Sigmoid colon (tissue), 7 donors: ENCODE results near the gene PCBP1. TPM values are rescaled to one million over a fixed set of nuclear protein-coding genes. Genes with fewer than 3 reads are reported as not detected.
"Not testable (repeated sequence)": the region's sequence is repeated elsewhere in the genome, so short reads cannot be mapped to it uniquely, and the experiment has no call there.

Experiments used
- DNase-seq: peaks from one replicate; pipeline ENCODE4 v3.0.0-alpha.2; 2019
- H3K27ac ChIP-seq, 4 donors: fragments of 200-600 bp; sonication (generic); one replicate each; pipeline ENCODE4 v1.5.1; 2016 to 2019; ENCODE audit warnings: mild to moderate bottlenecking in 1 of 4
- H3K27me3 ChIP-seq, 3 donors: fragments of 200-600 bp; sonication (generic); one replicate each; pipeline ENCODE4 v1.5.1; 2019; ENCODE audit warnings: mild to moderate bottlenecking in 1 of 3
- H3K36me3 ChIP-seq, 4 donors: fragments of 200-600 bp; sonication (generic); one replicate each; pipeline ENCODE4 v1.5.1; 2016 to 2019
- H3K4me1 ChIP-seq, 4 donors: fragments of 200-600 bp; sonication (generic); one replicate each; pipeline ENCODE4 v1.5.1; 2017 to 2019
- H3K4me3 ChIP-seq, 4 donors: fragments of 200-600 bp; sonication (generic); one replicate each; pipeline ENCODE4 v1.5.1; 2017 to 2019; ENCODE audit warnings: mild to moderate bottlenecking in 2 of 4, moderate library complexity in 1 of 4
- H3K9me3 ChIP-seq, 4 donors: fragments of 200-600 bp in 3 of 4; sonication (generic) in 3 of 4; one replicate each; pipeline versions ENCODE4 v1.5.1 to v1.6.1; 2013 to 2019
- EP300 ChIP-seq, 4 donors: sonication (generic); formaldehyde crosslinking; IDR thresholded peaks; one replicate each; pipeline ENCODE4 v1.6.1; 2017; ENCODE audit warnings: antibody characterized with exemption in 4 of 4
- POLR2A ChIP-seq, 2 donors: fragments of 450-650 bp; IDR thresholded peaks; one replicate each; pipeline ENCODE4 v1.6.1; 2016; ENCODE audit warnings: antibody characterized with exemption in 2 of 2, mild to moderate bottlenecking in 2 of 2, moderate library complexity in 2 of 2
- POLR2AphosphoS5 ChIP-seq, 4 donors: sonication (generic); formaldehyde crosslinking; IDR thresholded peaks; one replicate each; pipeline ENCODE4 v1.6.1; 2017; ENCODE audit warnings: antibody characterized with exemption in 4 of 4
- WGBS, 2 donors: extraction: QIAGEN DNeasy Blood & Tissue Kit; methylation state at CpG; one replicate each; pipeline ENCODE4 v1.1.7; 2013; 5-methylcytosine and 5-hydroxymethylcytosine counted together
- intact Hi-C: fragments of 100-400 bp; cut with DNase I; formaldehyde crosslinking; loops from one replicate; pipeline ENCODE4 v1.15.1; 2023
- polyA plus RNA-seq, 3 donors: library from polyadenylated mRNA; stranded (reverse); fragments of 200-250 nt; gene quantifications; one replicate each; pipeline ENCODE4 v1.2.3, GENCODE V29; 2013
- total RNA-seq, 4 donors: library from RNA; depleted of rRNA; stranded (reverse); fragments of >200 nt; gene quantifications; one replicate each; pipeline ENCODE4 v1.1.0, GENCODE V29; 2016
- TF ChIP-seq, protein P1 (sequence below), 4 experiments: fragments of 450-650 bp in 3 of 4; fragments of 200-600 bp in 1 of 4; IDR thresholded peaks; one replicate each; pipeline ENCODE4 v1.5.1; 2016 to 2019; ENCODE audit warnings: antibody characterized with exemption in 4 of 4, mild to moderate bottlenecking in 3 of 4, moderate library complexity in 2 of 4
- donor health status: healthy with polysubstance abuse.
- donor health status: Bipolar disorder and iron deficiency.
- donor health status: healthy.

PCBP1 gene
- total and polyA plus RNA-seq, 7 donors, result 178 to 311 (median 186) TPM

- H3K4me1 ChIP-seq, result peaks cover 0 to 4% (median 0%) of the 10 kb centered on the region in 4 donors
- H3K9me3 ChIP-seq, result no peaks in the 10 kb centered on the region
- WGBS, 2 donors, result 95 to 97% methylated on average over 6 of the region's 6 CpGs
- H3K27me3 ChIP-seq, result no peaks in the 10 kb centered on the region
- intact Hi-C loops, result no loop called here
- H3K4me3 ChIP-seq, result no peak overlapping the region
- H3K36me3 ChIP-seq, result no peaks in the 10 kb centered on the region
- peak; percentile 10 for DNase-seq
- no peak overlapping the region for H3K27ac ChIP-seq
- TF ChIP-seq, protein P1, sequence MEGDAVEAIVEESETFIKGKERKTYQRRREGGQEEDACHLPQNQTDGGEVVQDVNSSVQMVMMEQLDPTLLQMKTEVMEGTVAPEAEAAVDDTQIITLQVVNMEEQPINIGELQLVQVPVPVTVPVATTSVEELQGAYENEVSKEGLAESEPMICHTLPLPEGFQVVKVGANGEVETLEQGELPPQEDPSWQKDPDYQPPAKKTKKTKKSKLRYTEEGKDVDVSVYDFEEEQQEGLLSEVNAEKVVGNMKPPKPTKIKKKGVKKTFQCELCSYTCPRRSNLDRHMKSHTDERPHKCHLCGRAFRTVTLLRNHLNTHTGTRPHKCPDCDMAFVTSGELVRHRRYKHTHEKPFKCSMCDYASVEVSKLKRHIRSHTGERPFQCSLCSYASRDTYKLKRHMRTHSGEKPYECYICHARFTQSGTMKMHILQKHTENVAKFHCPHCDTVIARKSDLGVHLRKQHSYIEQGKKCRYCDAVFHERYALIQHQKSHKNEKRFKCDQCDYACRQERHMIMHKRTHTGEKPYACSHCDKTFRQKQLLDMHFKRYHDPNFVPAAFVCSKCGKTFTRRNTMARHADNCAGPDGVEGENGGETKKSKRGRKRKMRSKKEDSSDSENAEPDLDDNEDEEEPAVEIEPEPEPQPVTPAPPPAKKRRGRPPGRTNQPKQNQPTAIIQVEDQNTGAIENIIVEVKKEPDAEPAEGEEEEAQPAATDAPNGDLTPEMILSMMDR (IDR thresholded peaks at IDR 0.05), result no peak
- TF ChIP-seq POLR2A (IDR thresholded peaks at IDR 0.05), result no peak
- no peak for TF ChIP-seq EP300 (IDR thresholded peaks at IDR 0.05)
- TF ChIP-seq POLR2AphosphoS5 (IDR thresholded peaks at IDR 0.05), result no peak
Observed at GRCh38 chr2:70101174-70101573, 13.9 kb downstream of the PCBP1 start.

DNA sequence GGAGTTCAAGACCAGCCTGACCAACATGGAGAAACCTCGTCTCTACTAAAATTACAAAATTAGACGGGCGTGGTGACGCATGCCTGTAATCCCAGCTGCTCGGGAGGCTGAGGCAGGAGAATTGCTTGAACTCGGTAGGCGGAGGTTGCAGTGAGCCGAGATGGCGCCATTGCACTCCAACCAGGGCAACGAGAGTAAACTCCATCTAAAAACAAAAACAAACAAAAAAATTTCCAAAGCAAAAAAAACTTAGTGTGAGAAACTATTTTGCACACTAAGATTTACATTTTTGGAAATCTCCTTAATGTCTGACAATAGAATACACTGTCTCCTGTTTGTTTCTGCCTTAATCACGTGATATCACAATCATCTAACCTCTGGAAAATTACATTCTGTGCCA lies 14.4 kb downstream of the PCBP1 start:
- intact Hi-C loops, H3K36me3 ChIP-seq, H3K27me3 ChIP-seq, DNase-seq, H3K27ac ChIP-seq, H3K9me3 ChIP-seq, H3K4me1 ChIP-seq, H3K4me3 ChIP-seq: not testable (repeated sequence)
- WGBS, 2 donors, result 89 to 94% methylated on average over 11 of the region's 11 CpGs

DNA sequence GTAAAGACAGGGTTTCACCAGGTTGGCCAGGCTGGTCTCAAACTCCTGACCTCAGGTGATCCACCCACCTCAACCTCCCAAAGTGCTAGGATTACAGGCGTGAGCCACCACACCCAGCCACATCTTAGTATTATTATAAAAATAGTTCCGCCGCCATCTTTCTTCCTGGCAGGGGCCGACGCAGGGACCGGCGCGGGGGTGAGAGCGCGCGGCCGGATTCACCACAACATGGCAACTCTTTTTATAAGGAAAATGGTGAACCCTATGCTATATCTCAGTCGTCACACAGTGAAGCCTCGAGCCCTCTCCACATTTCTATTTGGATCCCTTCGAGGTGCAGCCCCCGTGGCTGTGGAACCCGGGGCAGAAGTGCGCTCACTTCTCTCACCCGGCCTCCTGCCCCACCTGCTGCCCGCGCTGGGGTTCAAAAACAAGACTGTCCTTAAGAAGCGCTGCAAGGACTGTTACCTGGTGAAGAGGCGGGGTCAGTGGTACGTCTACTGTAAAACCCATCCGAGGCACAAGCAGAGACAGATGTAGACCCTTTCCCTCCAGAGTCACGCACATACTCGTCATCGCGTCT lies 15.1 kb downstream of the PCBP1 start:
- 96% methylated on average over 29 of the region's 29 CpGs for WGBS, 2 donors
- H3K4me3 ChIP-seq, H3K27ac ChIP-seq, H3K9me3 ChIP-seq, intact Hi-C loops, H3K27me3 ChIP-seq, H3K36me3 ChIP-seq, H3K4me1 ChIP-seq: not testable (repeated sequence)
- DNase-seq, result peak; percentile 29

GRCh38 chr2:70103531-70104061 lies 16.3 kb downstream of the PCBP1 start:
- H3K27me3 ChIP-seq, result no peaks in the 10 kb centered on the region
- no peaks in the 10 kb centered on the region for H3K36me3 ChIP-seq
- no peaks in the 10 kb centered on the region for H3K9me3 ChIP-seq
- peaks cover 0 to 12% (median 8%) of the 10 kb centered on the region in 4 donors for H3K4me1 ChIP-seq
- TF ChIP-seq POLR2A (IDR thresholded peaks at IDR 0.05) (no peak), EP300 (IDR thresholded peaks at IDR 0.05) (no peak), POLR2AphosphoS5 (IDR thresholded peaks at IDR 0.05) (no peak)
- TF ChIP-seq, protein P1 (IDR thresholded peaks at IDR 0.05), result no peak
- intact Hi-C loops, result no loop called here
- WGBS, 2 donors, result 80 to 88% methylated on average over 5 of the region's 5 CpGs
- H3K27ac ChIP-seq, result no peak overlapping the region
- peak; percentile 22 for DNase-seq
- no peak overlapping the region for H3K4me3 ChIP-seq

GRCh38 chr2:70104231-70105111 lies 17.2 kb downstream of the PCBP1 start:
- Histone ChIP-seq H3K4me3 (no peak overlapping the region), H3K27me3 (no peaks in the 10 kb centered on the region), H3K36me3 (no peaks in the 10 kb centered on the region), H3K4me1 (peaks cover 0 to 17% (median 15%) of the 10 kb centered on the region in 4 donors), H3K9me3 (no peaks in the 10 kb centered on the region), H3K27ac (no peak overlapping the region)
- peak; percentile 66 for DNase-seq
- no peak for TF ChIP-seq POLR2A (IDR thresholded peaks at IDR 0.05)
- TF ChIP-seq, protein P1 (IDR thresholded peaks at IDR 0.05), result no peak
- no peak for TF ChIP-seq EP300 (IDR thresholded peaks at IDR 0.05)
- no peak for TF ChIP-seq POLR2AphosphoS5 (IDR thresholded peaks at IDR 0.05)
- WGBS, 2 donors, result 45 to 80% methylated on average over 11 of the region's 11 CpGs
- intact Hi-C loops, result no loop called here

- H3K4me1 ChIP-seq, result peaks cover 0 to 17% (median 15%) of the 10 kb centered on the region in 4 donors
- H3K9me3 ChIP-seq, H3K36me3 ChIP-seq, H3K27ac ChIP-seq, H3K4me3 ChIP-seq, intact Hi-C loops, H3K27me3 ChIP-seq: not testable (repeated sequence)
- DNase-seq, result peak; percentile 17
- WGBS, 2 donors, result 94 to 97% methylated on average over 8 of the region's 8 CpGs
Observed at GRCh38 chr2:70106138-70106537, 18.9 kb downstream of the PCBP1 start.

DNA sequence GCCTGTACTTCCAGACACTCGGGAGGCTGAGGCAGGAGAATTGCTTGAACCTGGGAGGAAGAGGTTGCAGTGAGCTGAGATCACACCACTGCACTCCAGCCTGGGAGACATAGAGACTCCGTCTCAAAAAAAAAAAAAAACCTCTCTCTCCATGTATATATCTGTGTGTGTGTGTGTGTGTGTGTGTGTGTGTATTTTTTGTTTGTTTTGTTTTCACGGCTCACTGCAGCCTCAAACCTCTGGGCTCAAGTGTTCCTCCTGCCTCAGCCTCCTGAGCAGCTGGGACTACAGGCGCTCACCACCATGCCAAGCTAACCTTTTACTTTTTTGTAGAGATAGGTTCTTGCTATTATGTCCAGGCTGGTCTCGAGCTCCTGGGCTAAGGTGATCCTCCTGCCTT lies 23.1 kb downstream of the PCBP1 start:
- H3K4me3 ChIP-seq, H3K27me3 ChIP-seq, H3K36me3 ChIP-seq, intact Hi-C loops, H3K27ac ChIP-seq, H3K9me3 ChIP-seq, DNase-seq: not testable (repeated sequence)
- peaks cover 0 to 21% (median 15%) of the 10 kb centered on the region in 4 donors for H3K4me1 ChIP-seq
- 90 to 91% methylated on average over 5 of the region's 5 CpGs for WGBS, 2 donors
